ENCODE results near the gene CNDP2. TPM values are rescaled to one million over a fixed set of nuclear protein-coding genes. Genes with fewer than 3 reads are reported as not detected.

The CNDP2 gene
- total RNA-seq, 1 donor from 2014 or later = 237 TPM

- Histone ChIP-seq H3K27ac (no peak overlapping the region), H3K27me3 (ENCODE audit: low read depth) (no peaks in the 10 kb centered on the region), H3K4me3 (no peak overlapping the region), H3K36me3 (no peaks in the 10 kb centered on the region), H3K4me1 (peaks cover 19% of the 10 kb centered on the region), H3K9me3 (peaks cover 8% of the 10 kb centered on the region)
- DNase-seq (no peak), ATAC-seq (no peak)
- intact Hi-C loops (cut with DNase I) = loop anchor here (5.0 kb wide), 1 partner anchor 199 kb away; no protein-coding TSS in a partner anchor
- TF ChIP-seq CTCF (IDR thresholded peaks at IDR 0.05) = no peak
Observed at GRCh38 chr18:74550886-74551285, 54.7 kb downstream of the CNDP2 start.

GRCh38 chr18:74551452-74551851 lies 55.3 kb downstream of the CNDP2 start:
- intact Hi-C loops (cut with DNase I) = loop anchor here (5.0 kb wide), 1 partner anchor 199 kb away; no protein-coding TSS in a partner anchor
- DNase-seq (no peak), ATAC-seq (no peak)
- no peak for TF ChIP-seq CTCF (IDR thresholded peaks at IDR 0.05)
- Histone ChIP-seq H3K27ac (no peak overlapping the region), H3K27me3 (ENCODE audit: low read depth) (no peaks in the 10 kb centered on the region), H3K36me3 (no peaks in the 10 kb centered on the region), H3K9me3 (peaks cover 8% of the 10 kb centered on the region), H3K4me1 (peaks cover 15% of the 10 kb centered on the region), H3K4me3 (no peak overlapping the region)

GRCh38 chr18:74551936-74552555 lies 55.9 kb downstream of the CNDP2 start:
- no peaks in the 10 kb centered on the region for H3K27me3 ChIP-seq (ENCODE audit: low read depth)
- intact Hi-C loops (cut with DNase I) = loop anchor here (5.0 kb wide), 1 partner anchor 200 kb away; no protein-coding TSS in a partner anchor
- peak; percentile 81 for DNase-seq

GRCh38 chr18:74556126-74556525 lies 60.0 kb downstream of the CNDP2 start:
- no peak overlapping the region for H3K27ac ChIP-seq
- ATAC-seq = no peak

More at GRCh38 chr18:74551936-74552555, 55.9 kb downstream of the CNDP2 start:
- Histone ChIP-seq H3K4me1 (peaks cover 9% of the 10 kb centered on the region), H3K9me3 (peaks cover 8% of the 10 kb centered on the region), H3K36me3 (no peaks in the 10 kb centered on the region), H3K27ac (no peak overlapping the region), H3K4me3 (no peak overlapping the region)
- ATAC-seq = peak; percentile 94 to 97
- TF ChIP-seq CTCF (IDR thresholded peaks at IDR 0.05) = peak; percentile 88

GRCh38 chr18:74558096-74558495 lies 61.9 kb downstream of the CNDP2 start:
- no peak overlapping the region for H3K27ac ChIP-seq
- no peaks in the 10 kb centered on the region for H3K9me3 ChIP-seq
- H3K4me3 ChIP-seq = no peak overlapping the region
- no peak for ATAC-seq
- TF ChIP-seq CTCF (IDR thresholded peaks at IDR 0.05) = no peak
- intact Hi-C loops (cut with DNase I) = no loop called here
- no peaks in the 10 kb centered on the region for H3K4me1 ChIP-seq
- no peaks in the 10 kb centered on the region for H3K36me3 ChIP-seq
- H3K27me3 ChIP-seq (ENCODE audit: low read depth) = no peaks in the 10 kb centered on the region
- no peak for DNase-seq

More at GRCh38 chr18:74556126-74556525, 60.0 kb downstream of the CNDP2 start:
- Histone ChIP-seq H3K9me3 (no peaks in the 10 kb centered on the region), H3K4me1 (no peaks in the 10 kb centered on the region), H3K4me3 (no peak overlapping the region), H3K36me3 (no peaks in the 10 kb centered on the region), H3K27me3 (ENCODE audit: low read depth) (no peaks in the 10 kb centered on the region)
- no peak for DNase-seq
- intact Hi-C loops (cut with DNase I) = no loop called here
- no peak for TF ChIP-seq CTCF (IDR thresholded peaks at IDR 0.05)
